Measurements from ENCODE around the gene IP6K2. TPM values are rescaled to one million over a fixed set of nuclear protein-coding genes. Genes with fewer than 3 reads are reported as not detected.

IP6K2 gene
- total and polyA plus RNA-seq, 10 of the 15 experiments (the other 5 are each of a cell fraction or from before 2014, with no cell fraction given): 25.8 to 95.9 (median 69.0) TPM

DNA sequence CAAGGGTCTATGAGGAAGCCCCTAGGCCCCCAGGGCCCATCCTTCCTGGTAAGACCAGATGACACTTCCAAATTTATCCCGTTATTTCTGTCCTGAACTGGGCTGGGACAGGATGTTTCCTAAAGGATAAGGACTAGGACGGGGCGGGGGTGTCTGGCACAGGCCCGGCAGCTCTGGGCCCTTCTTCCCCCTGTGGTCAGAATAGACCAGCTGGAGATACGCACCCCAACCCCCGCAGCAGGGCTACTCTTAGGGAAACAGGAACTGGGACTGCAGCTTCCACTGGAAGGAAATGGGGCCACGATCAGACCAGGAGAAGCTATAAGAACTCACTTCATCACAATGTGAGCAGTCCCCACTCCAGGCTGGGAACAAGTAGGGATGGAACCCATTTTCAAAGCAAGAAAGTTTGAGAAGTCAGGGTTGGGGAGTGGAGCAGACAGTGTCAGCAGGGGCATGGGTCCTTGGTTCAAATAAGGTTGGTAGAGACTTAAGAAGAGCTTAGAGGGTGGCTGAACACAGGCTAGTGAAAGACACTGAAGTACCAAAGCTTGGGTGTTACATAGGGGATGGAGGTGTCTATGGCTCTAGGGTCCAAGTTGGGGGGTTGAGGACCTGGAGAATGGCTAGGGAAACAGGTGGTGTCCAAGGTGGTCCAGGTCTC, 32.4 kb downstream of the IP6K2 start (continued):
- TF ChIP-seq, protein P1, sequence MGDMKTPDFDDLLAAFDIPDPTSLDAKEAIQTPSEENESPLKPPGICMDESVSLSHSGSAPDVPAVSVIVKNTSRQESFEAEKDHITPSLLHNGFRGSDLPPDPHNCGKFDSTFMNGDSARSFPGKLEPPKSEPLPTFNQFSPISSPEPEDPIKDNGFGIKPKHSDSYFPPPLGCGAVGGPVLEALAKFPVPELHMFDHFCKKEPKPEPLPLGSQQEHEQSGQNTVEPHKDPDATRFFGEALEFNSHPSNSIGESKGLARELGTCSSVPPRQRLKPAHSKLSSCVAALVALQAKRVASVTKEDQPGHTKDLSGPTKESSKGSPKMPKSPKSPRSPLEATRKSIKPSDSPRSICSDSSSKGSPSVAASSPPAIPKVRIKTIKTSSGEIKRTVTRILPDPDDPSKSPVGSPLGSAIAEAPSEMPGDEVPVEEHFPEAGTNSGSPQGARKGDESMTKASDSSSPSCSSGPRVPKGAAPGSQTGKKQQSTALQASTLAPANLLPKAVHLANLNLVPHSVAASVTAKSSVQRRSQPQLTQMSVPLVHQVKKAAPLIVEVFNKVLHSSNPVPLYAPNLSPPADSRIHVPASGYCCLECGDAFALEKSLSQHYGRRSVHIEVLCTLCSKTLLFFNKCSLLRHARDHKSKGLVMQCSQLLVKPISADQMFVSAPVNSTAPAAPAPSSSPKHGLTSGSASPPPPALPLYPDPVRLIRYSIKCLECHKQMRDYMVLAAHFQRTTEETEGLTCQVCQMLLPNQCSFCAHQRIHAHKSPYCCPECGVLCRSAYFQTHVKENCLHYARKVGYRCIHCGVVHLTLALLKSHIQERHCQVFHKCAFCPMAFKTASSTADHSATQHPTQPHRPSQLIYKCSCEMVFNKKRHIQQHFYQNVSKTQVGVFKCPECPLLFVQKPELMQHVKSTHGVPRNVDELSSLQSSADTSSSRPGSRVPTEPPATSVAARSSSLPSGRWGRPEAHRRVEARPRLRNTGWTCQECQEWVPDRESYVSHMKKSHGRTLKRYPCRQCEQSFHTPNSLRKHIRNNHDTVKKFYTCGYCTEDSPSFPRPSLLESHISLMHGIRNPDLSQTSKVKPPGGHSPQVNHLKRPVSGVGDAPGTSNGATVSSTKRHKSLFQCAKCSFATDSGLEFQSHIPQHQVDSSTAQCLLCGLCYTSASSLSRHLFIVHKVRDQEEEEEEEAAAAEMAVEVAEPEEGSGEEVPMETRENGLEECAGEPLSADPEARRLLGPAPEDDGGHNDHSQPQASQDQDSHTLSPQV (IDR thresholded peaks at IDR 0.05): no peak
- TF ChIP-seq STAT3 (IDR thresholded peaks at IDR 0.05; ENCODE audit: low read depth, low read length) (no peak), CHD2 (IDR thresholded peaks at IDR 0.05; ENCODE audit: borderline replicate concordance, low read depth, low read length) (no peak), SMARCA5 (IDR thresholded peaks at IDR 0.05) (0 out of 2 replicates have a peak, but pooled peaks have one; percentile 31), RFX5 (IDR thresholded peaks at IDR 0.05; ENCODE audit: low read depth, low read length) (no peak), EGR1 (IDR thresholded peaks at IDR 0.05; ENCODE audit: borderline replicate concordance in 1 of 2, low read depth in 2 of 2, low read length in 2 of 2) (peak in 1 of 2 experiments; percentile 38; a peak in 1 of 3 replicates), MYB (IDR thresholded peaks at IDR 0.05; ENCODE audit: borderline replicate concordance, low read depth, low read length) (no peak), HDGF (IDR thresholded peaks at IDR 0.05) (no peak), MTA2 (IDR thresholded peaks at IDR 0.05; ENCODE audit: low read depth) (0 out of 2 replicates have a peak, but pooled peaks have one; percentile 11)
- TF ChIP-seq, protein P2, sequence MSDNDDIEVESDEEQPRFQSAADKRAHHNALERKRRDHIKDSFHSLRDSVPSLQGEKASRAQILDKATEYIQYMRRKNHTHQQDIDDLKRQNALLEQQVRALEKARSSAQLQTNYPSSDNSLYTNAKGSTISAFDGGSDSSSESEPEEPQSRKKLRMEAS (IDR thresholded peaks at IDR 0.05; ENCODE audit: low read depth, low read length): no peak

Measured in GM12878 (cell line).